DOHH2 (cell line): ENCODE data around the gene EXOC6B.

ENCODE experiments used
- EZH2phosphoT487 ChIP-seq: fragments of 200-600 bp; sonication (generic); IDR thresholded peaks from 2 replicates; pipeline ENCODE4 v1.6.1; 2017; ENCODE audit warnings: borderline replicate concordance, mild to moderate bottlenecking, antibody characterized with exemption, low read length, moderate library complexity, mixed read lengths
- TF ChIP-seq, protein P1 (sequence below): fragments of 200-600 bp; sonication (generic); IDR thresholded peaks from one replicate; pipeline ENCODE4 v1.5.1; 2014; ENCODE audit warnings: antibody characterized with exemption, mild to moderate bottlenecking, low read depth, low read length; ENCODE audit not compliant: poor library complexity, severe bottlenecking

DNA sequence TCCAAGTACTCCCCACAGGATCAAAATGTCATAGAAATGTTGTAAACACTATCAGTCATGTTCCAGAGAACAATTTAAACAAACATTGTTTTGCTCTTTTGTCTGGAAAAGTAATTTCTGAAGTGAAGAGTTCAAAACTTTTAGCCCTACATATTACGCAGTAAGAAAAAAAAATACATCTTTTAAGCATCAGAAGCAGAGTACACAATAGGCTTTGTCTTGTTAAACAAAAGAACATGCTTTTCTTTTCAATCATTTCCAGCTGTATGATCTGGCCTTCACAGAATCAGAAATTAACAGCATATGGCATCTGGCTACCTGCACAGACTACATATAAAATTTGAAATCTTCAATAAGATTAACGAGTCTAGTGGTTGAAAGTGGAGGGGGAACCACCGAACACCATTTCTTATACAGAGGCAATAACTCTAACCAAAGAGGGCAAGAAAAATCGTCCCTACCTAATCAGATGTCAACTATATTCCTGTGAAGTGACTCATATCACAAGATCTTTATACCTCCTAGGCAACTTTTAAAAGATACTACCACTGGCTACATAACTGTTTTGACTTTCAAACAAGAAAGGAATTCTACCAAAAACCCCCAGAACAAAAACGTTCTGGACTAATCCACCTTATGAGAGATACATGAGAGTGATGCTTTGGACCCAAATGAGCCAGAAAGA is 149.3 kb downstream of the EXOC6B start:
- TF ChIP-seq, protein P1, sequence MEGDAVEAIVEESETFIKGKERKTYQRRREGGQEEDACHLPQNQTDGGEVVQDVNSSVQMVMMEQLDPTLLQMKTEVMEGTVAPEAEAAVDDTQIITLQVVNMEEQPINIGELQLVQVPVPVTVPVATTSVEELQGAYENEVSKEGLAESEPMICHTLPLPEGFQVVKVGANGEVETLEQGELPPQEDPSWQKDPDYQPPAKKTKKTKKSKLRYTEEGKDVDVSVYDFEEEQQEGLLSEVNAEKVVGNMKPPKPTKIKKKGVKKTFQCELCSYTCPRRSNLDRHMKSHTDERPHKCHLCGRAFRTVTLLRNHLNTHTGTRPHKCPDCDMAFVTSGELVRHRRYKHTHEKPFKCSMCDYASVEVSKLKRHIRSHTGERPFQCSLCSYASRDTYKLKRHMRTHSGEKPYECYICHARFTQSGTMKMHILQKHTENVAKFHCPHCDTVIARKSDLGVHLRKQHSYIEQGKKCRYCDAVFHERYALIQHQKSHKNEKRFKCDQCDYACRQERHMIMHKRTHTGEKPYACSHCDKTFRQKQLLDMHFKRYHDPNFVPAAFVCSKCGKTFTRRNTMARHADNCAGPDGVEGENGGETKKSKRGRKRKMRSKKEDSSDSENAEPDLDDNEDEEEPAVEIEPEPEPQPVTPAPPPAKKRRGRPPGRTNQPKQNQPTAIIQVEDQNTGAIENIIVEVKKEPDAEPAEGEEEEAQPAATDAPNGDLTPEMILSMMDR, result no peak
- no peak for TF ChIP-seq EZH2phosphoT487
